ENCODE results near the gene COBL. TPM values are rescaled to one million over a fixed set of nuclear protein-coding genes. Genes with fewer than 3 reads are reported as not detected.

COBL gene
- total and polyA plus RNA-seq, 2 of the 4 experiments (the other 2 are of a cell fraction): under 0.01 TPM; not detected in 1

DNA sequence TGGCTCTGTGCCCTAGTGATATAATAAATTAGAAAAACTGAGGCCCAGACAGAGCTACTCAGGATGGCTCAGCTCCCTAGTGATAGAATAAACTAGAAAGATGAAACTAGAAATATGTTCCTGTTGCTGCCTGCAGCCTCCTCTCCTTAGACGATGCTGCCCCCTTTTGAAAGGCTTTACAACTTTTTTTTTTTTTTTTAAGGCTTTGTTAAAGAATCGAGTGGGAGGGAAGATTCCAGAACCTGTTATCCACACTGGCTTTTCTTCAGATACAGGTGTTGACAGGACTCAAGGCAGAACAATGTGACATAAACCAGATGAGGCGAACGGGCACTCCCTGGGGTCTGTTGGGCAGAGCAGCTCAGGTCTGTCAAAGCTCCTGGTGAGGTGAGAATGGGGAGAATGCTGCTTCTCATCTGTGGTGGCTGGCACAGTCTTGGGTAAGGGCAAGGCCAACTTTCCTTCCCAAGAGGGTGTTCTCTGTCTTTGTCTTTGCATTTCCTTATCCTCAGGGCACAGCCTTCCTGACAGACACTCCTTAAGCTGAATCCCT is 175.1 kb downstream of the COBL start:
- Histone ChIP-seq H3K27me3 (ENCODE audit: control insufficient read depth, insufficient read depth, low read length) (no peaks in the 10 kb centered on the region), H3K9me3 (ENCODE audit: control insufficient read depth, insufficient read depth, low read length) (peaks cover 3% of the 10 kb centered on the region; the same call in 1 of the 2 replicates), H2BK5ac (ENCODE audit: low read depth, low read length, poor library complexity, severe bottlenecking) (no peak overlapping the region), H2AK9ac (replicated peaks; ENCODE audit: low read depth, low read length, poor library complexity) (no peak overlapping the region), H4K5ac (ENCODE audit: low read depth, low read length) (no peak overlapping the region), H2BK120ac (ENCODE audit: low read depth, low read length) (no peak overlapping the region), H3K18ac (ENCODE audit: low read depth, low read length) (no peak overlapping the region), H4K20me1 (ENCODE audit: insufficient read depth, low read length) (no peaks in the 10 kb centered on the region), H3K9me1 (ENCODE audit: insufficient read depth, low read length) (0 out of 2 replicates have a peak, but pooled peaks cover 3% of the 10 kb centered on the region), H3K79me1 (ENCODE audit: low read depth in 1 of 2, low read length in 2 of 2) (no peaks in the 10 kb centered on the region), H3K4me3 (ENCODE audit: insufficient read depth, low read depth, low read length) (no peak overlapping the region), H2AK5ac (ENCODE audit: low read depth, low read length) (no peak overlapping the region), H2AFZ (replicated peaks; ENCODE audit: low read length, poor library complexity) (no peak overlapping the region), H2BK20ac (ENCODE audit: low read depth, low read length) (no peak overlapping the region), H3K4me2 (ENCODE audit: low read depth, low read length) (no peak overlapping the region), H3K9ac (ENCODE audit: low read depth, low read length) (no peak overlapping the region), H3K4me1 (ENCODE audit: control insufficient read depth, insufficient read depth, low read length) (no peaks in the 10 kb centered on the region), H3K36me3 (ENCODE audit: control insufficient read depth, insufficient read depth, low read length) (no peaks in the 10 kb centered on the region), H3K4ac (ENCODE audit: low read depth, low read length) (no peak overlapping the region), H3K14ac (replicated peaks; ENCODE audit: low read depth, low read length) (no peak overlapping the region), H4K91ac (ENCODE audit: insufficient read depth, low read depth, low read length) (no peak overlapping the region), H3K56ac (ENCODE audit: extremely low read depth, insufficient read depth, low read length) (no peak overlapping the region), H2BK15ac (ENCODE audit: low read depth, low read length) (no peak overlapping the region), H3K27ac (ENCODE audit: insufficient read depth, low read length) (no peak overlapping the region), H3K23ac (ENCODE audit: low read depth, low read length) (no peak overlapping the region), H4K8ac (ENCODE audit: low read depth in 2 of 2, low read length in 2 of 2) (no peak overlapping the region)
- dilution Hi-C loops (cut with HindIII; ENCODE audit: low sequenced_read_pairs, unreplicated experiment) (no loop called here), in situ Hi-C loops (cut with MboI; ENCODE audit: low sequenced_read_pairs) (loop anchor here (5.0 kb wide), 1 partner anchor 674 kb away; no protein-coding TSS in a partner anchor), intact Hi-C loops (cut with micrococcal nuclease) (loop anchor here (1.0 to 5.0 kb wide), 4 partner anchors 349 to 673 kb away; no protein-coding TSS in a partner anchor)
- no TSS peak for BruUV-seq (replicated peaks)
- TF ChIP-seq SMC3 (IDR thresholded peaks at IDR 0.05; ENCODE audit: low read depth, low read length): peak; percentile 61
- TF ChIP-seq MAFK (IDR thresholded peaks at IDR 0.05; ENCODE audit: low read depth, low read length): no peak
- TF ChIP-seq RAD21 (IDR thresholded peaks at IDR 0.05; ENCODE audit: low read length): peak; percentile 87
- no peak for TF ChIP-seq NFE2L2 (IDR thresholded peaks at IDR 0.05; ENCODE audit: low read depth, low read length)
- TF ChIP-seq, protein P1, sequence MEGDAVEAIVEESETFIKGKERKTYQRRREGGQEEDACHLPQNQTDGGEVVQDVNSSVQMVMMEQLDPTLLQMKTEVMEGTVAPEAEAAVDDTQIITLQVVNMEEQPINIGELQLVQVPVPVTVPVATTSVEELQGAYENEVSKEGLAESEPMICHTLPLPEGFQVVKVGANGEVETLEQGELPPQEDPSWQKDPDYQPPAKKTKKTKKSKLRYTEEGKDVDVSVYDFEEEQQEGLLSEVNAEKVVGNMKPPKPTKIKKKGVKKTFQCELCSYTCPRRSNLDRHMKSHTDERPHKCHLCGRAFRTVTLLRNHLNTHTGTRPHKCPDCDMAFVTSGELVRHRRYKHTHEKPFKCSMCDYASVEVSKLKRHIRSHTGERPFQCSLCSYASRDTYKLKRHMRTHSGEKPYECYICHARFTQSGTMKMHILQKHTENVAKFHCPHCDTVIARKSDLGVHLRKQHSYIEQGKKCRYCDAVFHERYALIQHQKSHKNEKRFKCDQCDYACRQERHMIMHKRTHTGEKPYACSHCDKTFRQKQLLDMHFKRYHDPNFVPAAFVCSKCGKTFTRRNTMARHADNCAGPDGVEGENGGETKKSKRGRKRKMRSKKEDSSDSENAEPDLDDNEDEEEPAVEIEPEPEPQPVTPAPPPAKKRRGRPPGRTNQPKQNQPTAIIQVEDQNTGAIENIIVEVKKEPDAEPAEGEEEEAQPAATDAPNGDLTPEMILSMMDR (conservative IDR thresholded peaks at IDR 0.05; ENCODE audit: low read depth, low read length): peak; percentile 80
- TF ChIP-seq POLR2A (IDR thresholded peaks at IDR 0.05; ENCODE audit: low read depth, low read length): 0 out of 2 replicates have a peak, but pooled peaks have one; percentile 29
- TF ChIP-seq MAZ (IDR thresholded peaks at IDR 0.05; ENCODE audit: borderline replicate concordance, low read depth, low read length): no peak
- no peak for TF ChIP-seq CHD1 (IDR thresholded peaks at IDR 0.05; ENCODE audit: low read depth, low read length)
- TF ChIP-seq, protein P2, sequence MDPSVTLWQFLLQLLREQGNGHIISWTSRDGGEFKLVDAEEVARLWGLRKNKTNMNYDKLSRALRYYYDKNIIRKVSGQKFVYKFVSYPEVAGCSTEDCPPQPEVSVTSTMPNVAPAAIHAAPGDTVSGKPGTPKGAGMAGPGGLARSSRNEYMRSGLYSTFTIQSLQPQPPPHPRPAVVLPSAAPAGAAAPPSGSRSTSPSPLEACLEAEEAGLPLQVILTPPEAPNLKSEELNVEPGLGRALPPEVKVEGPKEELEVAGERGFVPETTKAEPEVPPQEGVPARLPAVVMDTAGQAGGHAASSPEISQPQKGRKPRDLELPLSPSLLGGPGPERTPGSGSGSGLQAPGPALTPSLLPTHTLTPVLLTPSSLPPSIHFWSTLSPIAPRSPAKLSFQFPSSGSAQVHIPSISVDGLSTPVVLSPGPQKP (IDR thresholded peaks at IDR 0.05; ENCODE audit: borderline replicate concordance, low read depth, low read length): no peak
- ChIA-PET CTCF (interaction anchor here (0.6 to 2.2 kb wide), 43 partner anchors 10 to 914 kb away, joined by 3 to 25 read pairs (median 4); no protein-coding TSS in a partner anchor), POLR2A (ENCODE audit: unreplicated experiment) (no interaction called here)
- ATAC-seq (ENCODE audit: low read depth) (peak; percentile 88), DNase-seq (peak; percentile 35)
- no CpG with 5 or more reads among the region's 4 CpGs for WGBS, 2 experiments (ENCODE audit: extremely low coverage in 2 of 2, insufficient read length in 1 of 2)

Data from IMR-90 (cell line).